Panc1 (cell line): ENCODE data around the gene CCDC146. TPM values are rescaled to one million over a fixed set of nuclear protein-coding genes. Genes with fewer than 3 reads are reported as not detected.

Experiments
- ATAC-seq: fragments of 200-7000 bp; cut with Tn5 transposase; 2 replicates; pipeline ENCODE4 v1.9.1; 2020; ENCODE audit warnings: mild to moderate bottlenecking, moderate library complexity
- BruUV-seq: library from RNA; stranded (reverse); fragments of 400-500 nt; replicated peaks from 2 replicates; lab custom pipeline; 2021; lab: Mats Ljungman, UMichigan
- CTCF ChIA-PET: fragments of 300-600 bp; sonication (Branson Sonifier 250); formaldehyde crosslinking; loops from one replicate; lab custom pipeline; 2022; ENCODE audit warnings: antibody characterized with exemption; lab: Charles Lee
- POLR2A ChIA-PET: fragments of 300-600 bp; sonication (Branson Sonifier 250); formaldehyde crosslinking; loops from one replicate; lab custom pipeline; 2022; ENCODE audit warnings: antibody characterized with exemption; lab: Charles Lee
- DNase-seq: peaks from one replicate; pipeline ENCODE4 v3.0.0-alpha.2; 2010; ENCODE audit warnings: low read depth, low spot score
- H3K27ac ChIP-seq: 2 replicates; pipeline ENCODE4 v1.5.1; 2011; ENCODE audit warnings: mild to moderate bottlenecking, low read length, inconsistent platforms
- H3K27me3 ChIP-seq: fragments of 200-500 bp; sonication (Bioruptor generic); 2 replicates; pipeline ENCODE4 v1.6.0; 2014; ENCODE audit warnings: low read length, inconsistent platforms; ENCODE audit not compliant: control insufficient read depth, insufficient read depth
- H3K36me3 ChIP-seq: fragments of 200-500 bp; sonication (Bioruptor generic); 2 replicates; pipeline ENCODE4 v1.5.1; 2014; ENCODE audit warnings: inconsistent platforms, mild to moderate bottlenecking, low read length, moderate library complexity; ENCODE audit not compliant: control insufficient read depth, insufficient read depth
- H3K4me1 ChIP-seq: 2 replicates; pipeline ENCODE4 v1.5.1; 2011; ENCODE audit warnings: inconsistent platforms, mild to moderate bottlenecking, low read length, moderate library complexity; ENCODE audit not compliant: control insufficient read depth, insufficient read depth
- H3K4me3 ChIP-seq, 2 experiments: 2 replicates each; pipeline ENCODE4 v1.5.1; 2011 to 2012; ENCODE audit warnings: low read depth in 2 of 2, low read length in 2 of 2, mild to moderate bottlenecking in 2 of 2, inconsistent platforms in 1 of 2, moderate library complexity in 1 of 2
- H3K9me3 ChIP-seq: fragments of 200-500 bp; sonication (Bioruptor generic); 2 replicates; pipeline ENCODE4 v1.5.1; 2014; ENCODE audit warnings: low read depth, mild to moderate bottlenecking, inconsistent platforms, low read length, moderate library complexity; ENCODE audit not compliant: control insufficient read depth, insufficient read depth
- POLR2AphosphoS5 ChIP-seq: IDR thresholded peaks from 2 replicates; pipeline ENCODE4 v1.6.1; 2012; ENCODE audit warnings: mild to moderate bottlenecking, low read depth, low read length, moderate library complexity
- SIN3A ChIP-seq: IDR thresholded peaks from 2 replicates; pipeline ENCODE4 v1.6.1; 2012; ENCODE audit warnings: low read depth, mild to moderate bottlenecking, low read length, moderate library complexity, borderline replicate concordance; ENCODE audit not compliant: insufficient read depth
- TCF7L2 ChIP-seq: IDR thresholded peaks from 2 replicates; pipeline ENCODE4 v1.6.1; 2011; ENCODE audit warnings: mild to moderate bottlenecking, low read depth, low read length, inconsistent platforms
- in situ Hi-C: cut with HindIII; loops from 2 replicates; pipeline ENCODE4 v1.10.0; 2016; ENCODE audit warnings: low sequenced_read_pairs, low pct_unique_long_range_greater_than_20kb
- intact Hi-C: fragments of 100-400 bp; cut with micrococcal nuclease; formaldehyde crosslinking; loops from one replicate; pipeline ENCODE4 v1.10.0; 2022; ENCODE audit not compliant: unreplicated experiment
- total RNA-seq: library from RNA; stranded (reverse); gene quantifications from one replicate; pipeline ENCODE4 v1.2.1, GENCODE V29; 2021; ENCODE audit not compliant: unreplicated experiment
- TF ChIP-seq, protein P1 (sequence below), 2 experiments: IDR thresholded peaks; 2 replicates each; pipeline ENCODE4 v1.6.1; 2011 to 2012; ENCODE audit warnings: low read depth in 2 of 2, control low read depth in 1 of 2, low read length in 1 of 2, mild to moderate bottlenecking in 1 of 2, moderate library complexity in 1 of 2; ENCODE audit not compliant: insufficient read depth in 1 of 2
- TF ChIP-seq, protein P2 (sequence below): fragments of 450-650 bp; IDR thresholded peaks from 2 replicates; pipeline ENCODE4 v1.5.1; 2017; ENCODE audit warnings: mild to moderate bottlenecking

Gene CCDC146
- total RNA-seq, 1 experiment from 2014 or later = 1.2 TPM

DNA sequence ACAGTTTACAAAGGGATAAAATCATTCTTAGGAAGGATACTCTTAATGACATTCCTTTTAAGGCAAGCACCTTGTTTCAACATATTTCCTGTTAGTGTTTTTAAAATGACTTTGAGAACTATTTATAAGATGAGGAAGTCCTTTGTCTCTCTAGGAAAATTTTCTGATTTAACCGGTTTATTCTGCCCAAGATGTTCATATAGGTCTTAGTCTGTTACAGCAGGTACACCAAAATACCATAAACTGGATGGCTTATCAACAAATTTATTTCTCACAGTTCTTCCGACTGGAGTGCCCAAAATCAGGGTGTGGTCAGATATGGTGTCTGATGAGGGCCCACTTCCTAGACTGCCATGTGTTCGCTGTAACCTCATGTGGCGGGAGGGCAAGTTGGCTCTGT lies 215.8 kb downstream of the CCDC146 start:
- ATAC-seq = no peak
- Histone ChIP-seq H3K4me1 (no peaks in the 10 kb centered on the region), H3K4me3 (no peak overlapping the region), H3K9me3 (no peaks in the 10 kb centered on the region), H3K36me3 (no peaks in the 10 kb centered on the region), H3K27me3 (peaks cover 2% of the 10 kb centered on the region), H3K27ac (no peak overlapping the region)
- no peak for DNase-seq
- TF ChIP-seq, protein P1, sequence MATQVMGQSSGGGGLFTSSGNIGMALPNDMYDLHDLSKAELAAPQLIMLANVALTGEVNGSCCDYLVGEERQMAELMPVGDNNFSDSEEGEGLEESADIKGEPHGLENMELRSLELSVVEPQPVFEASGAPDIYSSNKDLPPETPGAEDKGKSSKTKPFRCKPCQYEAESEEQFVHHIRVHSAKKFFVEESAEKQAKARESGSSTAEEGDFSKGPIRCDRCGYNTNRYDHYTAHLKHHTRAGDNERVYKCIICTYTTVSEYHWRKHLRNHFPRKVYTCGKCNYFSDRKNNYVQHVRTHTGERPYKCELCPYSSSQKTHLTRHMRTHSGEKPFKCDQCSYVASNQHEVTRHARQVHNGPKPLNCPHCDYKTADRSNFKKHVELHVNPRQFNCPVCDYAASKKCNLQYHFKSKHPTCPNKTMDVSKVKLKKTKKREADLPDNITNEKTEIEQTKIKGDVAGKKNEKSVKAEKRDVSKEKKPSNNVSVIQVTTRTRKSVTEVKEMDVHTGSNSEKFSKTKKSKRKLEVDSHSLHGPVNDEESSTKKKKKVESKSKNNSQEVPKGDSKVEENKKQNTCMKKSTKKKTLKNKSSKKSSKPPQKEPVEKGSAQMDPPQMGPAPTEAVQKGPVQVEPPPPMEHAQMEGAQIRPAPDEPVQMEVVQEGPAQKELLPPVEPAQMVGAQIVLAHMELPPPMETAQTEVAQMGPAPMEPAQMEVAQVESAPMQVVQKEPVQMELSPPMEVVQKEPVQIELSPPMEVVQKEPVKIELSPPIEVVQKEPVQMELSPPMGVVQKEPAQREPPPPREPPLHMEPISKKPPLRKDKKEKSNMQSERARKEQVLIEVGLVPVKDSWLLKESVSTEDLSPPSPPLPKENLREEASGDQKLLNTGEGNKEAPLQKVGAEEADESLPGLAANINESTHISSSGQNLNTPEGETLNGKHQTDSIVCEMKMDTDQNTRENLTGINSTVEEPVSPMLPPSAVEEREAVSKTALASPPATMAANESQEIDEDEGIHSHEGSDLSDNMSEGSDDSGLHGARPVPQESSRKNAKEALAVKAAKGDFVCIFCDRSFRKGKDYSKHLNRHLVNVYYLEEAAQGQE (IDR thresholded peaks at IDR 0.05; ENCODE audit: insufficient read depth in 1 of 2, low read depth in 2 of 2, low read length in 1 of 2) = no peak
- TF ChIP-seq TCF7L2 (no peak), SIN3A (no peak), POLR2AphosphoS5 (no peak)
- TF ChIP-seq, protein P2, sequence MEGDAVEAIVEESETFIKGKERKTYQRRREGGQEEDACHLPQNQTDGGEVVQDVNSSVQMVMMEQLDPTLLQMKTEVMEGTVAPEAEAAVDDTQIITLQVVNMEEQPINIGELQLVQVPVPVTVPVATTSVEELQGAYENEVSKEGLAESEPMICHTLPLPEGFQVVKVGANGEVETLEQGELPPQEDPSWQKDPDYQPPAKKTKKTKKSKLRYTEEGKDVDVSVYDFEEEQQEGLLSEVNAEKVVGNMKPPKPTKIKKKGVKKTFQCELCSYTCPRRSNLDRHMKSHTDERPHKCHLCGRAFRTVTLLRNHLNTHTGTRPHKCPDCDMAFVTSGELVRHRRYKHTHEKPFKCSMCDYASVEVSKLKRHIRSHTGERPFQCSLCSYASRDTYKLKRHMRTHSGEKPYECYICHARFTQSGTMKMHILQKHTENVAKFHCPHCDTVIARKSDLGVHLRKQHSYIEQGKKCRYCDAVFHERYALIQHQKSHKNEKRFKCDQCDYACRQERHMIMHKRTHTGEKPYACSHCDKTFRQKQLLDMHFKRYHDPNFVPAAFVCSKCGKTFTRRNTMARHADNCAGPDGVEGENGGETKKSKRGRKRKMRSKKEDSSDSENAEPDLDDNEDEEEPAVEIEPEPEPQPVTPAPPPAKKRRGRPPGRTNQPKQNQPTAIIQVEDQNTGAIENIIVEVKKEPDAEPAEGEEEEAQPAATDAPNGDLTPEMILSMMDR = no peak
- in situ Hi-C loops = no loop called here
- ChIA-PET CTCF (no interaction called here), POLR2A (no interaction called here)
- intact Hi-C loops = no loop called here
- no TSS peak for BruUV-seq

DNA sequence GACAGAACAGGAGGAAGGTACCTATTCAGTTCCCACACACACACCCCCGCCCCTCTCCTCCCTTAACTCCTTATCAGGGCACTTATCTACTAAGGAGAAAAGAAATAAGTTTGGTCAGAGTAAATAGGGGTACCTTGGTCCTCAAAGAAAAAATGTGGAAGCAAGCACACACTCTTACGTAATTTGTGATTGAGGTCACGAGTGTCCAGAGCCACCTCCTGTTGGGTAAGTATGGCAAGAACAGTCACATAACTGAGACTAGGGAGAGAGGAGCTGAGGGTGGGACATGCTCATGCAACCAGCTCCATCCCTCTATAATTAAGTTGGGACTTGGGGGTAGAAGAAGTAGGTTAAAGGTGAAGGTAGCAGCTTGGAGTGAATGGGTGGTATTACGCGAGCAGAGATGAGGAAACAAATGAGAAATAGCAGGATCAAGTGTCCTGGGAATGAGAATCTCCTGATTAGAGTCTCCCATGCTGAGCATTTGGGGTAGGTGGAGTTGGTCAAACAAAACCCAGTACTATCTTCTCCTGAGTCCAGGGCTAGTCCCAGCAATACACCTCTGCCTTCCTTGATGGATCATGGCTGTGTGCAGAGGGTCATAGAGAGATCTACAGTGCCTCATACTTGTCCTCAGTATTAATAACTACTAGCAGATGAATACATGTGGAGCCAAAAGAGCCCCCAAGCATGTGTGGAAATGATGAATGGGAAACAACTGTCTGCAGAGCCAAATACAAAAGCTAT lies 216.6 kb downstream of the CCDC146 start:
- Histone ChIP-seq H3K27ac (no peak overlapping the region), H3K36me3 (no peaks in the 10 kb centered on the region), H3K4me1 (no peaks in the 10 kb centered on the region), H3K27me3 (peaks cover 2% of the 10 kb centered on the region), H3K4me3 (no peak overlapping the region), H3K9me3 (no peaks in the 10 kb centered on the region)
- TF ChIP-seq SIN3A = no peak
- no peak for TF ChIP-seq POLR2AphosphoS5
- TF ChIP-seq, protein P2 = no peak
- no peak for TF ChIP-seq TCF7L2
- TF ChIP-seq, protein P1 (IDR thresholded peaks at IDR 0.05; ENCODE audit: insufficient read depth in 1 of 2, low read depth in 2 of 2, low read length in 1 of 2) = no peak
- ATAC-seq (no peak), DNase-seq (no peak)
- ChIA-PET POLR2A (no interaction called here), CTCF (no interaction called here)
- intact Hi-C loops = no loop called here
- BruUV-seq = no TSS peak
- in situ Hi-C loops = no loop called here
